Measurements from ENCODE around the gene ATF5. TPM values are rescaled to one million over a fixed set of nuclear protein-coding genes. Genes with fewer than 3 reads are reported as not detected.
"Not testable (repeated sequence)": the region's sequence is repeated elsewhere in the genome, so short reads cannot be mapped to it uniquely, and the experiment has no call there.

The ATF5 gene
- polyA plus RNA-seq, 3 donors, result 5.8 to 22.1 (median 6.0) TPM

DNA sequence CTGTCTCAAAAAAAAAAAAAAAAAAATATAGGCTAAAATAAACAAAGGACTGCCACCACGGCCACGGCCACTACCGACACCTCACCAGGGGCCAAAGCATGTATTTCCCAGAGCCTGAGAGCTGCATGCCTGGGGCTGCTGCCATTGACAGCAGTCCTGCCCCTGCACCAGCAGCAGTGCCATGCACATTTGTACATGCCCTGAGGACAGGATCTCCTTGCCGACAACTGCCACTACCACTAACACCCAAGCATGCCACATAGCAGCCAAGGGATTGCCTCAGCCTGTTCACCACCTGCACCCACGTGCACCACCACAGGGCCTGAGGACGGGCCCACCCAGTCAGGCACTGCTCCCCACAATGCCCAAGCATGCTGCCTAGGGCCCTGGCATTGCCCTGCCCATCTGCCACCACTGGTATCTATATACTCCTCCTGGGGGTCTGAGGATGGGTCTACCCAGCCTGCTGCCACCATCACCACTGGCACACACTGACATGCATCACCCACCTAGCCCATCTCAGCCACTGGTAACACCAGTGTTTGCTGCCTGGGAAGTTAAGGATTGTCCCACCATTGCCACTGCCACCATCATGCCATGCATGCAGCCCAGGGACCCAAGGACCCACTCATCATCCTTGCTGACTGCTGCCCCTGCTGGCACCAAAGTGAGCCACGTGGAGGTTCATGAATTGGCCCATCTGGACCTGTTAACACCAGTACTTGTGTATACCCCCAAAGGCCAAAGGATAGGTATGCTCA, 10.9 kb downstream of the ATF5 start:
- Mint-ChIP-seq H3K9me3 (no peaks in the 10 kb centered on the region), H3K27ac (no peak overlapping the region), H3K4me1 (peaks cover 29% of the 10 kb centered on the region), H3K27me3 (ENCODE audit: low read depth in 3 of 3) (peaks cover 6 to 18% (median 7%) of the 10 kb centered on the region in 3 donors), H3K36me3 (no peaks in the 10 kb centered on the region), H3K4me3 (no peak overlapping the region)
- Histone ChIP-seq H3K79me2 (ENCODE audit: insufficient read depth, low read length) (no peaks in the 10 kb centered on the region), H3K27me3 (ENCODE audit: control insufficient read depth in 2 of 2, insufficient read depth in 2 of 2, low read length in 2 of 2) (no peaks in the 10 kb centered on the region), H3K4me2 (replicated peaks; ENCODE audit: extremely low read depth, low read length, poor library complexity, severe bottlenecking) (no peak overlapping the region), H3K36me3 (replicated peaks in 1 of 2; ENCODE audit: control insufficient read depth in 1 of 2, insufficient read depth in 2 of 2, low read length in 2 of 2) (no peaks in the 10 kb centered on the region), H3K4me3 (replicated peaks in 1 of 3; ENCODE audit: low read depth in 2 of 3, low read length in 3 of 3) (no peak overlapping the region), H4K20me1 (ENCODE audit: insufficient read depth, low read length) (no peaks in the 10 kb centered on the region), H3K4me1 (ENCODE audit: control insufficient read depth in 1 of 2, insufficient read depth in 2 of 2, low read length in 2 of 2) (peaks cover 21 to 27% of the 10 kb centered on the region in 2 donors), H2AFZ (ENCODE audit: insufficient read depth, low read depth, low read length, poor library complexity, severe bottlenecking) (no peak overlapping the region), H3K9me3 (replicated peaks in 1 of 2; ENCODE audit: control insufficient read depth in 1 of 2, insufficient read depth in 1 of 2, low read length in 2 of 2) (no peaks in the 10 kb centered on the region), H3K27ac (ENCODE audit: low read depth in 1 of 2, low read length in 2 of 2) (no peak overlapping the region), H3K9ac (ENCODE audit: insufficient read depth, low read length, poor library complexity, severe bottlenecking) (no peak overlapping the region)
- DNase-seq, result no peak
- intact Hi-C loops (cut with micrococcal nuclease), result no loop called here
- TF ChIP-seq, protein P1, sequence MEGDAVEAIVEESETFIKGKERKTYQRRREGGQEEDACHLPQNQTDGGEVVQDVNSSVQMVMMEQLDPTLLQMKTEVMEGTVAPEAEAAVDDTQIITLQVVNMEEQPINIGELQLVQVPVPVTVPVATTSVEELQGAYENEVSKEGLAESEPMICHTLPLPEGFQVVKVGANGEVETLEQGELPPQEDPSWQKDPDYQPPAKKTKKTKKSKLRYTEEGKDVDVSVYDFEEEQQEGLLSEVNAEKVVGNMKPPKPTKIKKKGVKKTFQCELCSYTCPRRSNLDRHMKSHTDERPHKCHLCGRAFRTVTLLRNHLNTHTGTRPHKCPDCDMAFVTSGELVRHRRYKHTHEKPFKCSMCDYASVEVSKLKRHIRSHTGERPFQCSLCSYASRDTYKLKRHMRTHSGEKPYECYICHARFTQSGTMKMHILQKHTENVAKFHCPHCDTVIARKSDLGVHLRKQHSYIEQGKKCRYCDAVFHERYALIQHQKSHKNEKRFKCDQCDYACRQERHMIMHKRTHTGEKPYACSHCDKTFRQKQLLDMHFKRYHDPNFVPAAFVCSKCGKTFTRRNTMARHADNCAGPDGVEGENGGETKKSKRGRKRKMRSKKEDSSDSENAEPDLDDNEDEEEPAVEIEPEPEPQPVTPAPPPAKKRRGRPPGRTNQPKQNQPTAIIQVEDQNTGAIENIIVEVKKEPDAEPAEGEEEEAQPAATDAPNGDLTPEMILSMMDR (IDR thresholded peaks at IDR 0.05), result no peak
- WGBS (ENCODE audit: insufficient coverage), result 84% methylated on average over 7 of the region's 7 CpGs

GRCh38 chr19:49940482-49940791, 11.4 kb downstream of the ATF5 start:
- intact Hi-C loops (cut with micrococcal nuclease), result no loop called here
- H3K4me1 ChIP-seq (ENCODE audit: control insufficient read depth in 1 of 2, insufficient read depth in 2 of 2, low read length in 2 of 2), result peaks cover 27 to 32% of the 10 kb centered on the region in 2 donors
- Mint-ChIP-seq H3K36me3 (no peaks in the 10 kb centered on the region), H3K9me3 (no peaks in the 10 kb centered on the region), H3K27ac (no peak overlapping the region), H3K4me1 (peaks cover 34% of the 10 kb centered on the region), H3K27me3 (ENCODE audit: low read depth in 3 of 3) (peaks cover 4 to 14% (median 6%) of the 10 kb centered on the region in 3 donors), H3K4me3 (no peak overlapping the region)
- no peak for DNase-seq
- H3K27ac ChIP-seq (ENCODE audit: low read depth in 1 of 2, low read length in 2 of 2), result no peak overlapping the region
- H3K9me3 ChIP-seq (replicated peaks in 1 of 2; ENCODE audit: control insufficient read depth in 1 of 2, insufficient read depth in 1 of 2, low read length in 2 of 2), result no peaks in the 10 kb centered on the region
- H3K36me3 ChIP-seq (replicated peaks in 1 of 2; ENCODE audit: control insufficient read depth in 1 of 2, insufficient read depth in 2 of 2, low read length in 2 of 2), result no peaks in the 10 kb centered on the region
- H4K20me1 ChIP-seq (ENCODE audit: insufficient read depth, low read length), result no peaks in the 10 kb centered on the region
- TF ChIP-seq, protein P1 (IDR thresholded peaks at IDR 0.05), result no peak
- WGBS (ENCODE audit: insufficient coverage), result 100% methylated on average over 2 of the region's 5 CpGs
- no peaks in the 10 kb centered on the region for H3K27me3 ChIP-seq (ENCODE audit: control insufficient read depth in 2 of 2, insufficient read depth in 2 of 2, low read length in 2 of 2)
- H3K4me3 ChIP-seq (replicated peaks in 1 of 3; ENCODE audit: low read depth in 2 of 3, low read length in 3 of 3), result no peak overlapping the region
- H3K4me2 ChIP-seq (replicated peaks; ENCODE audit: extremely low read depth, low read length, poor library complexity, severe bottlenecking), result no peak overlapping the region
- no peak overlapping the region for H2AFZ ChIP-seq (ENCODE audit: insufficient read depth, low read depth, low read length, poor library complexity, severe bottlenecking)
- H3K9ac ChIP-seq (ENCODE audit: insufficient read depth, low read length, poor library complexity, severe bottlenecking), result no peak overlapping the region
- no peaks in the 10 kb centered on the region for H3K79me2 ChIP-seq (ENCODE audit: insufficient read depth, low read length)

GRCh38 chr19:49944567-49944966, 15.6 kb downstream of the ATF5 start:
- not testable (repeated sequence) for H2AFZ ChIP-seq (ENCODE audit: insufficient read depth, low read depth, low read length, poor library complexity, severe bottlenecking); H3K36me3 Mint-ChIP-seq; H3K27ac ChIP-seq (ENCODE audit: low read depth in 1 of 2, low read length in 2 of 2); H3K9me3 ChIP-seq (replicated peaks in 1 of 2; ENCODE audit: control insufficient read depth in 1 of 2, insufficient read depth in 1 of 2, low read length in 2 of 2); H3K9ac ChIP-seq (ENCODE audit: insufficient read depth, low read length, poor library complexity, severe bottlenecking); H3K36me3 ChIP-seq (replicated peaks in 1 of 2; ENCODE audit: control insufficient read depth in 1 of 2, insufficient read depth in 2 of 2, low read length in 2 of 2); H4K20me1 ChIP-seq (ENCODE audit: insufficient read depth, low read length); H3K79me2 ChIP-seq (ENCODE audit: insufficient read depth, low read length); H3K27me3 ChIP-seq (ENCODE audit: control insufficient read depth in 2 of 2, insufficient read depth in 2 of 2, low read length in 2 of 2); H3K9me3 Mint-ChIP-seq
- peak; percentile 49 to 68 (median 67) for DNase-seq
- Mint-ChIP-seq H3K27ac (peak overlapping the region; percentile 42 to 87 (median 74)), H3K4me1 (peaks cover 26% of the 10 kb centered on the region), H3K4me3 (peak overlapping the region in 1 of 2 donors; percentile 24), H3K27me3 (ENCODE audit: low read depth in 3 of 3) (peaks cover 2 to 17% (median 13%) of the 10 kb centered on the region in 3 donors)
- H3K4me1 ChIP-seq (ENCODE audit: control insufficient read depth in 1 of 2, insufficient read depth in 2 of 2, low read length in 2 of 2), result peaks cover 15 to 20% of the 10 kb centered on the region in 2 donors
- intact Hi-C loops (cut with micrococcal nuclease), result loop anchor here in 1 of 2 donors (2.0 kb wide), 1 partner anchor 24 kb away; no protein-coding TSS in a partner anchor
- H3K4me2 ChIP-seq (replicated peaks; ENCODE audit: extremely low read depth, low read length, poor library complexity, severe bottlenecking), result peak overlapping the region; percentile 36
- peak overlapping the region in 1 of 3 experiments; percentile 43 for H3K4me3 ChIP-seq (replicated peaks in 1 of 3; ENCODE audit: low read depth in 2 of 3, low read length in 3 of 3)
- no CpG with 5 or more reads among the region's 5 CpGs for WGBS (ENCODE audit: insufficient coverage)

All from CD14-positive monocyte (primary cell).